Activated naive CD4-positive, alpha-beta T cell treated with anti-CD3 and anti-CD28 coated beads, Interleukin-2, amount 50 U/mL, for 16 hours (primary cell): ENCODE data around the gene MIF4GD.

ENCODE experiments used
- DNase-seq: peaks from one replicate; pipeline ENCODE4 v3.0.0-alpha.2; 2020

The MIF4GD gene

GRCh38 chr17:75231071-75231470, 40.0 kb downstream of the MIF4GD start:
- no peak for DNase-seq

- no peak for DNase-seq
These were observed 42.2 kb downstream of the MIF4GD start for GRCh38 chr17:75228847-75229246.

GRCh38 chr17:75228305-75228704, 42.7 kb downstream of the MIF4GD start:
- DNase-seq = no peak

- DNase-seq = no peak
These were observed 43.3 kb downstream of the MIF4GD start for GRCh38 chr17:75227729-75228128.

DNA sequence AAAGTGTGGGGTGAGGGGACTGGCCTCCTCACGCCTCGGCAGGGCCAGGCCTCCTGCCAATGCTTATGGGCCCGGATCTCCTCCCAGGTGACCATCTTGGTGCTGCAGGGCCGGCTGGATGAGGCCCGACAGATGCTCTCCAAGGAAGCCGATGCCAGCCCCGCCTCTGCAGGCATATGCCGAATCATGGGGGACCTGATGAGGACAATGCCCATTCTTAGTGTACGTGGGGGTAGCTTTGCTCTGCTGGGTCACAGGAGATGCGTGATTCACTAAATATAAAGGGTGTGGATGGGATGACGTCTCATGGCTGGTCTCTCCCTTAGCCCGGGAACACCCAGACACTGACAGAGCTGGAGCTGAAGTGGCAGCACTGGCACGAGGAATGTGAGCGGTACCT, 46.0 kb downstream of the MIF4GD start:
- DNase-seq = no peak

- DNase-seq = no peak
These were observed 51.2 kb downstream of the MIF4GD start for GRCh38 chr17:75219815-75220214.

DNA sequence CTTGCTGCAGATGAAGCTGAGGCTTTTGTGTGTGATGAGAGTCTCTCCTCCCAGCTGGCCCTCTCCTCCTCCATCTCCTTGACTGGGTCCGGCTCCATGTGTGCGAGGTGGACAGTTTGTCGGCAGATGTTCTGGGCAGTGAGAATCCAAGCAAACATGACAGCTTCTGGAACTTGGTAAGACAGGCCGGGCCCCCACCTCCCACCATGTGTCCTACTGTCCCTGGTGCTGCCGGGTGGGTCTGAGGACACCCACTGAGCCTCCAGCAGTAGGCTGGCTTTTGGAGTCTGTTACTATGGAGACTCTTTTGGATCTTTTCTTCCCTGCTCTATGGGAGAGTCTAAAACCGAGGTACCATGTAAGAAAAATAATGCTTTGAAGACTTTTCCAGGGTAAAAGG, 52.9 kb downstream of the MIF4GD start:
- DNase-seq = no peak
